Measurements from ENCODE around the gene CST2. TPM values are rescaled to one million over a fixed set of nuclear protein-coding genes. Genes with fewer than 3 reads are reported as not detected.
"Not testable (repeated sequence)": the region's sequence is repeated elsewhere in the genome, so short reads cannot be mapped to it uniquely, and the experiment has no call there.

CST2 gene
- total RNA-seq, 1 donor from 2014 or later = not detected

GRCh38 chr20:23777380-23777779, 49.1 kb downstream of the CST2 start:
- H3K27me3 ChIP-seq (ENCODE audit: control insufficient read depth in 3 of 3, insufficient read depth in 3 of 3, low read length in 3 of 3) = peaks cover 0 to 12% (median 7%) of the 10 kb centered on the region in 3 donors
- not testable (repeated sequence) for H3K36me3 ChIP-seq (ENCODE audit: control insufficient read depth in 3 of 3, insufficient read depth in 3 of 3, low read length in 3 of 3); H3K9me3 ChIP-seq (ENCODE audit: control insufficient read depth in 3 of 3, low read length in 3 of 3); H3K27ac ChIP-seq (ENCODE audit: low read depth, low read length); H3K4me3 ChIP-seq (ENCODE audit: low read length in 3 of 3); H3K9ac ChIP-seq (ENCODE audit: low read depth in 1 of 3, low read length in 3 of 3); H3K4me1 ChIP-seq (ENCODE audit: control insufficient read depth in 3 of 3, insufficient read depth in 3 of 3, low read length in 3 of 3)

- Histone ChIP-seq H3K27ac (ENCODE audit: low read depth, low read length) (no peak overlapping the region), H3K36me3 (ENCODE audit: control insufficient read depth in 3 of 3, insufficient read depth in 3 of 3, low read length in 3 of 3) (no peaks in the 10 kb centered on the region), H3K27me3 (ENCODE audit: control insufficient read depth in 3 of 3, insufficient read depth in 3 of 3, low read length in 3 of 3) (peaks cover 3 to 12% (median 7%) of the 10 kb centered on the region in 3 donors), H3K9me3 (ENCODE audit: control insufficient read depth in 3 of 3, low read length in 3 of 3) (no peaks in the 10 kb centered on the region), H3K4me1 (ENCODE audit: control insufficient read depth in 3 of 3, insufficient read depth in 3 of 3, low read length in 3 of 3) (no peaks in the 10 kb centered on the region), H3K4me3 (ENCODE audit: low read length in 3 of 3) (no peak overlapping the region), H3K9ac (ENCODE audit: low read depth in 1 of 3, low read length in 3 of 3) (no peak overlapping the region)
Observed at GRCh38 chr20:23776067-23776771, 50.3 kb downstream of the CST2 start.

- Histone ChIP-seq H3K27ac (ENCODE audit: low read depth, low read length) (no peak overlapping the region), H3K9me3 (ENCODE audit: control insufficient read depth in 3 of 3, low read length in 3 of 3) (no peaks in the 10 kb centered on the region), H3K4me3 (ENCODE audit: low read length in 3 of 3) (no peak overlapping the region)
Observed at GRCh38 chr20:23774081-23774480, 52.4 kb downstream of the CST2 start.

More at GRCh38 chr20:23774081-23774480, 52.4 kb downstream of the CST2 start:
- no peak overlapping the region for H3K9ac ChIP-seq (ENCODE audit: low read depth in 1 of 3, low read length in 3 of 3)
- H3K27me3 ChIP-seq (ENCODE audit: control insufficient read depth in 3 of 3, insufficient read depth in 3 of 3, low read length in 3 of 3) = peaks cover 3 to 12% (median 7%) of the 10 kb centered on the region in 3 donors
- H3K4me1 ChIP-seq (ENCODE audit: control insufficient read depth in 3 of 3, insufficient read depth in 3 of 3, low read length in 3 of 3) = no peaks in the 10 kb centered on the region
- no peaks in the 10 kb centered on the region for H3K36me3 ChIP-seq (ENCODE audit: control insufficient read depth in 3 of 3, insufficient read depth in 3 of 3, low read length in 3 of 3)

Other genes starting within 250 kb of the CST2 start
- gene CST9, start 220.8 kb downstream of the CST2 start, total RNA-seq = not detected
- 50.1 TPM for gene CST3, start 188.8 kb downstream of the CST2 start, total RNA-seq
- not detected for gene CST4, start 137.7 kb downstream of the CST2 start, total RNA-seq
- not detected for gene CST1, start 75.8 kb downstream of the CST2 start, total RNA-seq
- gene CST5, start 53.0 kb upstream of the CST2 start, total RNA-seq = not detected
- gene GGTLC1, start 162.1 kb upstream of the CST2 start, total RNA-seq = not detected